HT-29 (cell line): Measurements from ENCODE around the gene FABP1. TPM values are rescaled to one million over a fixed set of nuclear protein-coding genes. Genes with fewer than 3 reads are reported as not detected.

ENCODE experiments used
- DNase-seq: peaks from one replicate; pipeline ENCODE4 v3.0.0-alpha.2; 2015; ENCODE audit warnings: low spot score
- total RNA-seq: library from RNA; depleted of rRNA; stranded (reverse); fragments of >200 nt; shearing (Covaris generic); gene quantifications from 2 replicates; pipeline ENCODE4 v1.2.3, GENCODE V29; 2014

Gene FABP1
- total RNA-seq, 1 experiment from 2014 or later, result not detected

GRCh38 chr2:88115825-88116518 is 11.9 kb downstream of the FABP1 start:
- DNase-seq, result no peak

DNA sequence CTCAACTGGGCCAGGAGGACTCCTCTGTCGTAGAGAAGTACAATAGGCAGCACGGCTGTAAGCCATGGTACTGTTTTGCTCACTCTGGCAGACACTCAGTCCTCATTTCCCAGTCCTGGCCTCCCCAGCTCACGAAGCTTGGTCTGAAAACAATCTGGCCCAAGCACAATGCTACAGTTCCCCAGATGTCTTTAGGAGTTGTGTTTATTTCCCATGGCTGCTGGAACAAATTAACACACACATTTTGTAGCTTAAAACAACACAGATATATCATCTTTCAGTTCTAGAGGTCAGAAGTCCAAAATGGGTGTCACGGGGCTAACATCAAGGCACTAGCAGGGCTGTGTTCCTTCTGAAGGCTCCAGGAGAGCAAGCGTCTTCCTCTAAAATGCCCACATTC is 13.0 kb downstream of the FABP1 start:
- DNase-seq, result no peak

DNA sequence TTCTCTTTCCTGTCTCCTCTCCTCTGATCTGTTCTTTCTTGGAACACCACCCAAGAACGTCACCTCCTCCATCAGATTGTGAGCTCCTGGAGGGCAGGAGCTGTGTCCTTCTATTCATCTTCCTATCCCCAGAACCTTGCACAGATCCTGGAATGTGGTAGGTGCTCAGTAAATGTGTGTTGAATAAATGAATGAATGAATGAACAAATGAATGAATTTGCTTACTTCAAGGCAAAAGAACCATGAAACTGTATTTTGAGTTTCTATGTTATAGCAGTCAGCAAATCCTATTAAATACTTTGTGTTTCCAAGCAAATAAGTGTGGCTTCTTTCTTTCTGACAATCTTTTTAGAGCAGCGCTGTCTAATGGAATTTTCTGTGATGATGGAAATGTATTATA is 14.8 kb downstream of the FABP1 start:
- DNase-seq, result no peak

- DNase-seq, result no peak
Observed at GRCh38 chr2:88110830-88111229, 17.0 kb downstream of the FABP1 start.

DNA sequence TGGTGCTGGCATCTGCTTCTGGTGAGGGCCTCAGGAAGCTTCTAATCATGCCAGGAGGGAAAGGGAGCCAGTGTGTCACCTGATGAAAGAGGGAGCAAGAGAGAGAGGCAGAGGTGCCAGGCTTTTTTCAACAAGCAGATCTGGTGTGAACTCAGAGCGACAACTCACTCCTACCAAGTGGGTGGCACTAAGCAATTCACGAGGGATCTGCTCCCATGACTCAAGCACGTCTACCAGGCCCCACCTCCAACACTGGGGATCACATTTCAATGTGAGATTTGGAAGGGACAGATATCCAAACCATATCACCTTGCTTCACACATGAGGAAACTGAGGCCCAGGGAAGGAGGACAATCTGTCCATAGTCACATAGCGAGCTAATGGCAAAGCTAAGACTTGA is 19.1 kb downstream of the FABP1 start:
- DNase-seq, result no peak

GRCh38 chr2:88100489-88100858 is 27.4 kb downstream of the FABP1 start:
- no peak for DNase-seq

GRCh38 chr2:88099798-88100488 is 27.9 kb downstream of the FABP1 start:
- peak; percentile 57 for DNase-seq

DNA sequence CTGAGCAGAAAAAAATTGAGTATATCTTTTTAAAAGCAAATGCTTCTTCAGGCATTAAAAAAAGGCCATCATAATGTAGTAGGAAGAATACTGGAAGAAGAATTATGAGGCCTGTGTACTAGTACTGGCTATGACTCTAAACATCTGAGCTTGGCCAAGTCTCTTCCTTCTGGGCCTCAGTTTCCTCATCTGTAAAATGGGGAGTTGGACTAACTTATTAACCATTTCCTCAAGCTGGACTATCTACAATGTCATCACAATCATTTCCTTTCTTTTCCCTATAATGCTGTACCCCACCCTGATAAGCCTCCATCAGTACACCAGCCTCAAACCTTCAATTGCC is 29.3 kb downstream of the FABP1 start:
- no peak for DNase-seq

- DNase-seq, result no peak
Observed at GRCh38 chr2:88097891-88098557, 29.8 kb downstream of the FABP1 start.

GRCh38 chr2:88097192-88097591 is 30.7 kb downstream of the FABP1 start:
- DNase-seq, result no peak

GRCh38 chr2:88096708-88097107 is 31.2 kb downstream of the FABP1 start:
- DNase-seq, result no peak

DNA sequence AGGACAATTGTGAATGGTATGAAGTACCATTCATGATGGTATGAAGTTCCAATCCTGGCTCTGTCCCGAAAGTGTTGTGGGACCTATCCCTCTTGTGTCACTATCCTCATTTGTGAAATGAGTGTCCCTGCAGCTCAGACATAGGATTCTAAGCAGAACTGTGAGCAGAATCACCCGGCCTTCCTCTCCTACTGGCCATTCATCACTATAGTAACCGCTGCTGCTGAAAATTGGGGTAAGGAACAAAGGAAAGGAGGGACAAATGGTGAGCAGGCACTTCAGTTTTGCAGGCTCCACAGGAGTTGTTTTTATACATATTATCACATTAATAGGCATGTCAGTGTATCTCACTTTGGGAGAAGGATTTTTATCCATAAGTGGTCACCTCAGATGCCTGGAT is 32.8 kb downstream of the FABP1 start:
- no peak for DNase-seq

DNA sequence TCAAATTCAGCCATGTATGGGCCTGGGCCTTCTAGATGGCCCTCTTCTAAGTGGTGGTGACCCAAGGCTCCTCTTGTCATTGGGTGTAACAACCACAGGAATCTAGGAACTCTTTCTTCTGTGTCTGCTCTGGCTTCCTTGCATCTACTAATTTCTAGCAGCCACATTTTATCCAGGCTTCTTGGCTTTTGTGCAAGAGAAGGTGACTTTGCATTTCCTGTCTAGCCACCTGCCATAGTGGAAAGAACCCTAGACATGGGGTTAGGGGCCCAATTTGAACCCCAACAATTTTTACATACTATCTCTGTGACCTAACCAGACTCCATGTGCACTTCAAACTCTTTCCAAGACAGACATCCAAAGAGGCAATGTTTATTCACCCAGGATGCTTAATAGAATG is 35.1 kb downstream of the FABP1 start:
- DNase-seq, result no peak

DNA sequence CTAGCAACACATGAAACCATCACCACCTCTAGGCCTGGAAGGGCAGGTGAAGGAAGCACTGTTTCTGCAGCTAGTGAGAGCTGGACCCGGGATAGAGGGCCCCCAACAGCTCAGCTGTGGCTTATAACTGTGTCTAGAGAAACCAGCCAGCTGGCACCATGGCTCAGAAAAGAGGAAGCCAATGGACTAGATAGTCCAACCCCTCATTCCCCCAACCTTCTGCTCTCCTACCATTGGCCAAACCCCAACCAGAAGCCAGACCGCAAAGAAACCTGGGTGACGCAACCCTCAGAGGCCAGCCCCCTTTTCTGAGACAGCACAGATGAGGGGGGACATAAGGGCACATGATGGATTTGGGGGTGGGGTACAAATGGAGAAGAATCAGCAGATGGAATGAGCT is 35.9 kb downstream of the FABP1 start:
- no peak for DNase-seq

DNA sequence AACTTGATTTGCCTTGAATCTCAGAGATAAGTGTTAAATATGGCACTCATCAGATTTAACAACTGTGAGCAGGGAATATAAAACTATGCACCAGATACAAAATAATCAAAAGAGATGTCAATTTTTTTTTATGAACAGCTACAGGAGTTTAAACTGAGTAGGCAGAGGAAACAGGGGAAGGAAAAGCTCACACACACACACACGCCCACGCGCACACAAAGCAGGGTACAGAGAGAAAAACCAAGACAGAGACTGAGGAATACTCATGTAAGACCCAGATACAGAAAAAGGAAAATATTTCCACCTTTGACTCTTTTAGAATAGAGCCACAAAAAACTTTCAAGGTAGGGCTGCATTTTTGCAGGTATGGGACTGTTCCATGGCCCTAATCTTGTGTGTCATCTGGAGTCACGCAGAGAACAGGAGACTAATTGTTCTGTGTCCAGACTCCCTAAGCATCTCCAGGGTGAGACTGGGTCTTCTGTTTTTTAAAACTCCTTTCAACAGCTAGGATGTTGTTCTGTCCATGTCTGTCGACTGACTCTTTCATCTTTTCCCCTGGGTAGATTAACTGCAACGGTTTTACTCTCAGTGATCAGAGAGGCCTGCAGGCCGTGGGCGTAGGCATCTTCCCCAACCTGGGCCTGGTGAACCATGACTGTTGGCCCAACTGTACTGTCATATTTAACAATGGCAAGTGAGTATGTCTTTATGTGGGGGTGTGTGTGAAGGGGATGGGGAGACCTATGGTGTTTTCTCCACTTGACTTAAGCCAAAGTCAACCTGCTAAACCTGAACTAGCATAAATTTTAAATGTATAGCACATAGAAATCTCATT is 37.2 kb downstream of the FABP1 start:
- DNase-seq, result no peak

DNA sequence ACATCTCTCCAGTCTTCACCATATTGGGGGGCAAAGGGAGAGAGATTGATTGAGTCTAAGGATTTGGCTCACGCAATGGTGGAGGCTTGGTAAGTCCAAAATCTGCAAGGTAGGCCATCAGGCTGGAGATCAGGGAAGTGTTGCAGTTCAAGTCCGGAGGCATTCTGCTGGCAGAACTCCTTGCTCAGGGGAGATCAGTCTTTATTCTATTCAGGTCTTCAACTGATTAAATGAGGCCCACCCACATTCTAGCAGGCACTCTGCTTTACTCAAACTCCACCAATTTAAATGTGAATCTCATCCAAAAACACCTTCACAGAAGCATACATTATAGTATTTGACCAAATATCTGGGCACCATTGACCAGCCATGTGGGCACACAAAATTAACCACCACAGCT is 38.9 kb downstream of the FABP1 start:
- DNase-seq, result no peak

DNA sequence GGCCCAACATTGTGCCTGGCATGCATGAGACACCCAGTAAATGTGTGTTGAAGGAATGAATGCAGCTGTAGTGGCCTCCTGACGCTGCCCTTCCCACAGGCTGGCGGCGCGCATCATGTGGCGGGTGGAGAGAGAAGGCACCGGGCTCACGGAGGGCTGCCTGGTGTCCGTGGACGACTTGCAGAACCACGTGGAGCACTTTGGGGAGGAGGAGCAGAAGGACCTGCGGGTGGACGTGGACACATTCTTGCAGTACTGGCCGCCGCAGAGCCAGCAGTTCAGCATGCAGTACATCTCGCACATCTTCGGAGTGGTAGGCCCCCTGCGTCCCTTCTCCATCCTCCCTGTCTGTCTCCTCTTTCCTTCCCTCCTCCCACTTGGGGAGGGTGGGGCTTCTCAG is 40.1 kb downstream of the FABP1 start:
- DNase-seq, result no peak

- no peak for DNase-seq
Observed at GRCh38 chr2:88087073-88087472, 40.8 kb downstream of the FABP1 start.

- no peak for DNase-seq
Observed at GRCh38 chr2:88086401-88086800, 41.5 kb downstream of the FABP1 start.

DNA sequence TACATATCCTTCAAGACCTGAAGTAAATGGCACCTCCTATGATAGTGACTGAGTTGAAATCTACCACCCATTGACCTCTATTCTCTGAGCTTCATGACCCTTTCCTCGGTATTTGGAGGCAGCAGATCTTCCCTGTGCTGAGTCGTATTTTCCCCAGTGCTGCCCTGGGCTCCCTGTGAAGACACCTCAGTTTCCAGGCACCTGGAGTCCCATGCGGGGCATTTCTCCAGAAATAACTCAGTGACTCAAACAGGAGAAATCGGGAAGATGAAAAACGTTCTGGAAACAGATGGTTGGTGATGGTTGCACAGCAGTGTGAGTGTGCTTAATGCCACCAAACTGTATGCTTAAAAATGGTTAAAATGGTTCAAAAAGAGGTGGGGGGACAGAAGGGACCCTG is 42.3 kb downstream of the FABP1 start:
- no peak for DNase-seq

DNA sequence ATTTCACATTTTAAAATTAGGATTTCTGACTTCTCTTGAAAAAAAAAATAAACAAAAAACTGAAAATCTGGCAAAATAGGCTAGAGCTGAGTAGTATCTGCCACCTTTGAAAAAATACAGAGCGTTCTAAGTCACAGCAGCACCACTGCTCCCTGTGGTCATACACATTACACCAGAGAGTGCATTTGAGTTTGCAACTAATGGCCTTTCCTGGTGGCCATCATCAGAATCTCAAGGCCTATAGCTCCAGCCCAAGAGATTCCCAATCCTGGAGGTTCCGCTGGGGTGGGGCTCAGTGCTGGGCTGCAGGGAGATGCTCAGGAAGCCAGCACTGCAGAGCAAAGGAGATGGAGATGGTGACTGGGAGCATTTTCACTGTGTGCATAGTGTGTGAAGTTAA is 42.8 kb downstream of the FABP1 start:
- DNase-seq, result no peak

DNA sequence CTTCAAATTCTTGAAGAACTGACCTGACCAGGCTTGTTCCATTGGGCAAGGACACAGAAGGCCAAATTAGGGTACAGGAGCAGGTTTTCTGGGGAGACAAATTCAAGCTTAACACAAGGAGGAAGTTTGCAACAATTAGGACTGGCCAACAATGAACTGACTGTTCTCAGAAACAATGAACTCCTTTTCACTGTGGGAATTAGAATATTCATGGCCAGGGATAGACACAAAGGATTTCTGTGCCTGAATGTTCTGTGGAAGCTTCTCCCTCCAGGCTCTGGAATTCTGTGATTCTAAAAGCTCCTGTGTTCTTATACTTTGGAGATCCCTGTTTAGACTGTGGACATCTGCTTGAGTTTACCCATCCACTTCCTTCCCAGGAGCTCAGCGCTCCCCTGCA is 45.1 kb downstream of the FABP1 start:
- DNase-seq, result no peak
